ENCODE results near the gene VN1R2.
"Not testable (repeated sequence)": the region's sequence is repeated elsewhere in the genome, so short reads cannot be mapped to it uniquely, and the experiment has no call there.

The VN1R2 gene, protein sequence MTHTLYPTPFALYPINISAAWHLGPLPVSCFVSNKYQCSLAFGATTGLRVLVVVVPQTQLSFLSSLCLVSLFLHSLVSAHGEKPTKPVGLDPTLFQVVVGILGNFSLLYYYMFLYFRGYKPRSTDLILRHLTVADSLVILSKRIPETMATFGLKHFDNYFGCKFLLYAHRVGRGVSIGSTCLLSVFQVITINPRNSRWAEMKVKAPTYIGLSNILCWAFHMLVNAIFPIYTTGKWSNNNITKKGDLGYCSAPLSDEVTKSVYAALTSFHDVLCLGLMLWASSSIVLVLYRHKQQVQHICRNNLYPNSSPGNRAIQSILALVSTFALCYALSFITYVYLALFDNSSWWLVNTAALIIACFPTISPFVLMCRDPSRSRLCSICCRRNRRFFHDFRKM

DNA sequence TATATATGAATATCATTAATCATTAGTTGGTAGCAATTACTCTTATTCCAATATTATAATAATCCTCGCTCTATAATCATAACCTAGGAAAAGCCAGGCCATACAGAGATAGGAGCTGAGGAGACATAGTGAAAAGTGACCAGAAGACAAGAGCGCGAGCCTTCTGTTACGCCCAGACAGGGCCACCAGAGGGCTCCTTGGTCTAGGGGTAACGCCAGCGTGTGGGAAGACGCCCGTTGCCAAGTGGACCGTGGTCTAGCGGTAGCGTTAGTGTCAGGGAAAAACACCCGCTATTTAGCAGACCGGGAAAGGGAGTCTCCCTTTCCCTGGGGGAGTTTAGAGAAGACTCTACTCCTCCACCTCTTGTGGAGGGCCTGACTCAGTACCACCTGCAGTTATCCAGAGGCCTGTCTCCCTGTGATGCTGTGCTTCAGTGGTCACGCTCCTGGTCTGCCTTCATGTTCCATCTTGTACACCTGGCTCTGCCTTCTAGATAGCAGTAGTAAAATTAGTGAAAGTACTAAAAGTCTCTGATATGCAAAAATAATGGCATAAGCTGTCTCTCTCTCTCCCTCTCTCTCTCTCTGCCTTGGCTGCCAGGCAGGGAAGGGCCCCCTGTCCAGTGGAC lies at the start of gene VN1R2:
Gene VN1R2 (plus strand): TSS at position 578 of the 628 bp plus-strand sequence. CDS start 84 bp downstream, outside the sequence.
- DNase-seq, result not testable (repeated sequence)

GRCh38 chr19:53211554-53211953 lies 46.5 kb upstream of the VN1R2 start:
- DNase-seq, result not testable (repeated sequence)

- DNase-seq, result no peak
These were observed 45.3 kb upstream of the VN1R2 start for GRCh38 chr19:53212703-53213320.

DNA sequence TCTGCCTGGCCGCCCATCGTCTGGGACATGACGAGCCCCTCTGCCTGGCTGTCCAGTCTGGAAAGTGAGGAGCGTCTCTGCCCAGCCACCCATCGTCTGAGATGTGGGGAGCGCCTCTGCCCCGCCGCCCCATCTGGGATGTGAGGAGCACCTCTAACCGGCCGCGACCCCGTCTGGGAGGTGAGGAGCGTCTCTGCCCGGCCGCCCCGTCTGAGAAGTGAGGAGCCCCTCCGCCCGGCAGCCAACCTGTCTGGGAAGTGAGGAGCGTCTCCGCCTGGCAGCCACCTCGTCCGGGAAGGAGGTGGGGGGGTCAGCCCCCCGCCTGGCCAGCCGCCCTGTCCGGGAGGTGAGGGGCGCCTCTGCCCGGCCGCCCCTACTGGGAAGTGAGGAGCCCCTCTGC lies 35.4 kb upstream of the VN1R2 start:
- DNase-seq, result not testable (repeated sequence)

GRCh38 chr19:53224606-53225005 lies 33.5 kb upstream of the VN1R2 start:
- no peak for DNase-seq

- no peak for DNase-seq
These were observed 20.8 kb upstream of the VN1R2 start for GRCh38 chr19:53237114-53237777.

DNA sequence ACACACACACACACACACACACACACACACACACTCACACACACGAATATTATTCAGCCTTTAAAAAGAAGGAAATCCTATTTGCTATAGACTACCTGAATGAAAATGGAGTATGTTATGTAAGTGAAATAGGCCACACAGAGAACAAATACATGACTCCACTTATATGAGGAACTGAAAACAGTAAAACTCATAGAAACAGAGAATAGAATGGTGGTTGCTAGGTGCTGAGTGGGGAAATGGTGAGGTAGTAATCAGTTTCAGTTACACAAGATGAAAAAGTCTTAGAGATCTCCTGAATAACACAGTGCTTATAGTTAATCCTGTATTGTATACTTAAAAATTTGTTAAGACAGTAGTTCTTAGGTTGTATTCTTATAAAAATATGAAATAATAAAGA lies 11.6 kb upstream of the VN1R2 start:
- no peak for DNase-seq

DNA sequence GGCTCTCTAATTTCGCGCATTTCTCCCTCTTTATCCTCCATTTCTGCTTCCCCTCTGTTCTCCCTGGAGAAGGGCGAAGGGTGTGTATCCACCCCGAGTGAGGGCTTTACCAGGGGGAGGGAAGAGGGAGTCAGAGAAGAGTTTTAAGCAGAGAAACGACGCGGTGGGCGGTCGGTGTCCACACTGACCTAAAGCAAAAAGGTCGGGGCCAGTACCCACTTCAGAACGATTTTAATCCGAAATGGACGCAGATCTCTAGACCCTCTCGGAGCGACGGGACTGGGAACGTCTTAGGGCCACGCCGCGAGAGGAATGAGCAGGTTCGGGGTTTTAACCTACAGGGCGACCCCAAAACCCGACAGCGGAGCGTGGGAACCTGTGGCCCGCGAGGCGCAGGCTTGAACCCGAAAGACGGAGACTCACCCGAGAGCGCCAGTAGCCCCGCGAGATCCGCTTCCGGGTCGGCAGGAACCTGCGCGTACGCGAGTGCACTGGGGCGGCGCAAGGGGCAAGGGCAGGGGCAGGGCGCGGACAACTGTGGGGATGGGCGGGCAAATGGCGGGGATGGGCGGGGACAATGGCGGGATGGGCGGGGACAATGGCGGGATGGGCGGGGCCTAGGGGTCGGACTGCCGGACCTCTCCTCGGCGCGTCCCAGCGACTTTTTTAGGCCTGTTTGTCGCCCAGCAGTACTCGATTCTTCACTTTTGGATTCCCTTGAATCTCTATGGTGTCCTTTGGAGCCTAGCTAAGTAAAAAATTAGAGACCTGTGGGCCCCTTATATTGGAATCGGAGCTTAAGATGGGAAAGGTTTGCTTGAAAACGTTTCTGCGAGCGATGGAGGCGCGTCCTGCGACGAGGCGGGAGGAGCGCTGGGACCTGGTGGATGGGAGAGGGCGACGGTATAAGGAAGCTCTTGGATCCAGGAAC lies 3.4 kb upstream of the VN1R2 start, which contains the start of gene ZNF677:
Gene ZNF677 (minus strand): TSS at position 463 of the 931 bp plus-strand sequence. CDS start 3,323 bp downstream, outside the sequence.
- DNase-seq, result peak; percentile 40 to 63

- not testable (repeated sequence) for DNase-seq
These were observed 9.5 kb downstream of the VN1R2 start, which contains the start of gene VN1R4 for GRCh38 chr19:53267623-53268022. TSS of gene VN1R4 (minus strand) at chr19:53267723. CDS start at chr19:53267665, 58 bp downstream.

- DNase-seq, result not testable (repeated sequence)
These were observed 11.8 kb downstream of the VN1R2 start for GRCh38 chr19:53269861-53270260.

GRCh38 chr19:53272044-53272443 lies 14.0 kb downstream of the VN1R2 start:
- DNase-seq, result no peak

DNA sequence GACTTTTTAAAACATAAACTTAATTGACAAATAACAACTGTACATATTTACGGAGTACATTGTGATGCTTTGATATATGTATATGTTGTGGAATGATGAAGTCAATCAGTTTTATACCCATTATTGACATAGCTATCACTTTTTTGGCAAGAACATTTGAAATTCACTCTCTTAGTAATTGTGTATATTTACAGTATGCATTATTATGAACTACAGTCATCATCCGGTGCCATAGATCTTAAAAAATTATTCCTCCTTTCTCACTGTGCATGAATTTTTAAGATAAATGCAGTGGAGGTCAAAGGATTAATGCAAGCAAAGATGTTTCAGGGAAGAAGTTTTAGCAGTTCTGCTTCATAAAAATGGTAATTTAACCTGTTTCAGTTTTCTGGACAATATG lies 17.4 kb downstream of the VN1R2 start:
- DNase-seq, result no peak

DNA sequence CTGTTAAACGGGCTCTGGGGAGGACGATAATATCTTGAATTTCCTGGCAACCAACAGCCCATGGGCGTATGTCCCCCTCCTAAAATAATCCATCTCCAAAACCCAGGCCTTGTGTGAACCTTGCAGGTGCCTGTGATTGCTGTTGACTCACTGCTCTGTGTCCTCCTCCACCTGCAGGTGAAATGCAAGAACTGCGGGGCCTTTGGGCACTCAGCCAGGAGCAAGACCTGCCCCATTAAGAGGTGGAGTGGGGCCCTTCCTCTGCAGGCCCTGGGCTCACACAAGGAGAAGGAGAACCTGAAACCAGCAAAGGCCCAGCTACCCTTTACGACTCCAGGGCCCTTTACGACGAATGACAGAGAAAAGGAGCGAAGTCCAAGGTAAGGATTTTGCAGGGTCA lies 23.9 kb downstream of the VN1R2 start:
- DNase-seq, result not testable (repeated sequence)

- DNase-seq, result no peak
These were observed 27.0 kb downstream of the VN1R2 start for GRCh38 chr19:53285087-53285486.

- no peak for DNase-seq
These were observed 32.9 kb downstream of the VN1R2 start for GRCh38 chr19:53290758-53291549.

- no peak for DNase-seq
These were observed 36.8 kb downstream of the VN1R2 start for GRCh38 chr19:53294786-53295441.

DNA sequence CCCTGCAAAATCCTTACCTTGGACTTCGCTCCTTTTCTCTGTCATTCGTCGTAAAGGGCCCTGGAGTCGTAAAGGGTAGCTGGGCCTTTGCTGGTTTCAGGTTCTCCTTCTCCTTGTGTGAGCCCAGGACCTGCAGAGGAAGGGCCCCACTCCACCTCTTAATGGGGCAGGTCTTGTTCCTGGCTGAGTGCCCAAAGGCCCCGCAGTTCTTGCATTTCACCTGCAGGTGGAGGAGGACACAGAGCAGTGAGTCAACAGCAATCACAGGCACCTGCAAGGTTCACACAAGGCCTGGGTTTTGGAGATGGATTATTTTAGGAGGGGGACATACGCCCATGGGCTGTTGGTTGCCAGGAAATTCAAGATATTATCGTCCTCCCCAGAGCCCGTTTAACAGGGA lies 43.2 kb downstream of the VN1R2 start:
- DNase-seq, result not testable (repeated sequence)

- peak in 1 of 2 experiments; percentile 4 for DNase-seq
These were observed 50.3 kb downstream of the VN1R2 start for GRCh38 chr19:53308339-53308811.
